Measurements from ENCODE around the gene ZNF547.

The ZNF547 gene

GRCh38 chr19:57376151-57376550 is 12.8 kb downstream of the ZNF547 start:
- no peaks in the 10 kb centered on the region for H3K27me3 ChIP-seq (ENCODE audit: control insufficient read depth, low read length)
- no peaks in the 10 kb centered on the region for H4K20me1 ChIP-seq (ENCODE audit: control insufficient read depth, insufficient read depth, low read depth, low read length)
- H3K79me2 ChIP-seq (ENCODE audit: control insufficient read depth, low read length), result no peaks in the 10 kb centered on the region
- TF ChIP-seq, protein P1, sequence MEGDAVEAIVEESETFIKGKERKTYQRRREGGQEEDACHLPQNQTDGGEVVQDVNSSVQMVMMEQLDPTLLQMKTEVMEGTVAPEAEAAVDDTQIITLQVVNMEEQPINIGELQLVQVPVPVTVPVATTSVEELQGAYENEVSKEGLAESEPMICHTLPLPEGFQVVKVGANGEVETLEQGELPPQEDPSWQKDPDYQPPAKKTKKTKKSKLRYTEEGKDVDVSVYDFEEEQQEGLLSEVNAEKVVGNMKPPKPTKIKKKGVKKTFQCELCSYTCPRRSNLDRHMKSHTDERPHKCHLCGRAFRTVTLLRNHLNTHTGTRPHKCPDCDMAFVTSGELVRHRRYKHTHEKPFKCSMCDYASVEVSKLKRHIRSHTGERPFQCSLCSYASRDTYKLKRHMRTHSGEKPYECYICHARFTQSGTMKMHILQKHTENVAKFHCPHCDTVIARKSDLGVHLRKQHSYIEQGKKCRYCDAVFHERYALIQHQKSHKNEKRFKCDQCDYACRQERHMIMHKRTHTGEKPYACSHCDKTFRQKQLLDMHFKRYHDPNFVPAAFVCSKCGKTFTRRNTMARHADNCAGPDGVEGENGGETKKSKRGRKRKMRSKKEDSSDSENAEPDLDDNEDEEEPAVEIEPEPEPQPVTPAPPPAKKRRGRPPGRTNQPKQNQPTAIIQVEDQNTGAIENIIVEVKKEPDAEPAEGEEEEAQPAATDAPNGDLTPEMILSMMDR (IDR thresholded peaks at IDR 0.05; ENCODE audit: low read depth, low read length, poor library complexity, severe bottlenecking), result no peak
- no peak for TF ChIP-seq EZH2phosphoT487 (IDR thresholded peaks at IDR 0.05; ENCODE audit: borderline replicate concordance, low read length)
- no peak overlapping the region for H3K4me3 ChIP-seq (ENCODE audit: low read length)
- H3K4me2 ChIP-seq (ENCODE audit: low read length), result no peak overlapping the region
- peaks cover 45% of the 10 kb centered on the region; the same call in 1 of the 2 replicates for H3K9me3 ChIP-seq (ENCODE audit: control insufficient read depth, insufficient read depth, low read length)
- H3K9me2 ChIP-seq (replicated peaks; ENCODE audit: control insufficient read depth, low read length), result no peaks in the 10 kb centered on the region
- H3K27ac ChIP-seq (ENCODE audit: low read depth, low read length), result no peak overlapping the region
- no peaks in the 10 kb centered on the region for H3K36me3 ChIP-seq (ENCODE audit: control insufficient read depth, low read length)
- H3F3A ChIP-seq (ENCODE audit: control insufficient read depth, insufficient read depth), result no peaks in the 10 kb centered on the region
- no peaks in the 10 kb centered on the region for H3K4me1 ChIP-seq (ENCODE audit: control insufficient read depth, low read length)

DNA sequence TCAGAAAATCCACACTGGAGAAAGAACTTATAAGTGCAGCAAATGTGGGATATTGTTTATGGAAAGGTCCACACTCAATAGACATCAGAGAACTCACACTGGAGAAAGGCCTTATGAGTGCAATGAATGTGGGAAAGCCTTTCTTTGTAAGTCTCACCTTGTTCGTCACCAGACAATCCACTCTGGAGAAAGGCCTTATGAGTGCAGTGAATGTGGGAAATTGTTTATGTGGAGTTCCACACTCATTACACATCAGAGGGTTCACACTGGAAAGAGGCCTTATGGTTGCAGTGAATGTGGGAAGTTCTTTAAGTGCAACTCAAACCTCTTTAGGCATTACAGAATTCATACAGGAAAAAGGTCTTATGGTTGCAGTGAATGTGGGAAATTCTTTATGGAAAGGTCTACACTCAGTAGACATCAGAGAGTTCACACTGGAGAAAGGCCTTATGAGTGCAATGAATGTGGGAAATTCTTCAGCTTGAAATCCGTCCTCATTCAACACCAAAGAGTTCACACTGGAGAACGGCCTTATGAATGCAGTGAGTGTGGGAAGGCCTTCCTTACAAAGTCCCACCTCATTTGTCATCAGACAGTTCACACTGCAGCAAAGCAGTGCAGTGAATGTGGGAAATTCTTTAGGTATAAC is 14.3 kb downstream of the ZNF547 start:
- TF ChIP-seq, protein P1 (IDR thresholded peaks at IDR 0.05; ENCODE audit: low read depth, low read length, poor library complexity, severe bottlenecking), result no peak
- TF ChIP-seq EZH2phosphoT487 (IDR thresholded peaks at IDR 0.05; ENCODE audit: borderline replicate concordance, low read length), result no peak
- no peak overlapping the region for H3K4me3 ChIP-seq (ENCODE audit: low read length)

GRCh38 chr19:57380923-57381322 is 17.6 kb downstream of the ZNF547 start:
- TF ChIP-seq, protein P1 (IDR thresholded peaks at IDR 0.05; ENCODE audit: low read depth, low read length, poor library complexity, severe bottlenecking), result no peak
- no peak for TF ChIP-seq EZH2phosphoT487 (IDR thresholded peaks at IDR 0.05; ENCODE audit: borderline replicate concordance, low read length)
- Histone ChIP-seq H3F3A (ENCODE audit: control insufficient read depth, insufficient read depth) (no peaks in the 10 kb centered on the region), H3K36me3 (ENCODE audit: control insufficient read depth, low read length) (no peaks in the 10 kb centered on the region), H3K4me2 (ENCODE audit: low read length) (no peak overlapping the region), H3K27me3 (ENCODE audit: control insufficient read depth, low read length) (no peaks in the 10 kb centered on the region), H3K9me2 (replicated peaks; ENCODE audit: control insufficient read depth, low read length) (no peaks in the 10 kb centered on the region), H3K4me3 (ENCODE audit: low read length) (no peak overlapping the region), H4K20me1 (ENCODE audit: control insufficient read depth, insufficient read depth, low read depth, low read length) (no peaks in the 10 kb centered on the region), H3K4me1 (ENCODE audit: control insufficient read depth, low read length) (no peaks in the 10 kb centered on the region), H3K9me3 (ENCODE audit: control insufficient read depth, insufficient read depth, low read length) (peaks cover 33% of the 10 kb centered on the region; the same call in 1 of the 2 replicates), H3K27ac (ENCODE audit: low read depth, low read length) (no peak overlapping the region), H3K79me2 (ENCODE audit: control insufficient read depth, low read length) (no peaks in the 10 kb centered on the region)

More for the DNA sequence above, 14.3 kb downstream of the ZNF547 start:
- Histone ChIP-seq H3K27ac (ENCODE audit: low read depth, low read length) (no peak overlapping the region), H3K79me2 (ENCODE audit: control insufficient read depth, low read length) (no peaks in the 10 kb centered on the region), H3F3A (ENCODE audit: control insufficient read depth, insufficient read depth) (no peaks in the 10 kb centered on the region), H3K9me3 (ENCODE audit: control insufficient read depth, insufficient read depth, low read length) (peaks cover 39% of the 10 kb centered on the region; the same call in 1 of the 2 replicates), H3K36me3 (ENCODE audit: control insufficient read depth, low read length) (no peaks in the 10 kb centered on the region), H3K27me3 (ENCODE audit: control insufficient read depth, low read length) (no peaks in the 10 kb centered on the region), H3K4me2 (ENCODE audit: low read length) (no peak overlapping the region), H3K9me2 (replicated peaks; ENCODE audit: control insufficient read depth, low read length) (no peaks in the 10 kb centered on the region), H4K20me1 (ENCODE audit: control insufficient read depth, insufficient read depth, low read depth, low read length) (no peaks in the 10 kb centered on the region), H3K4me1 (ENCODE audit: control insufficient read depth, low read length) (no peaks in the 10 kb centered on the region)

Data from DOHH2 (cell line).